Left colon (tissue), 2 donors: Measurements from ENCODE around the gene GNAO1. TPM values are rescaled to one million over a fixed set of nuclear protein-coding genes. Genes with fewer than 3 reads are reported as not detected.
"Not testable (repeated sequence)": the region's sequence is repeated elsewhere in the genome, so short reads cannot be mapped to it uniquely, and the experiment has no call there.

Experiments
- ATAC-seq: fragments of 200-7000 bp; cut with Tn5 transposase; one replicate; pipeline ENCODE4 v1.9.1; 2020; ENCODE audit warnings: mild to moderate bottlenecking, moderate library complexity
- DNase-seq, 2 donors: peaks; one replicate each; pipeline ENCODE4 v3.0.0-alpha.2; 2020
- intact Hi-C, 2 donors: fragments of 100-400 bp; cut with DNase I in 1 of 2; cut with micrococcal nuclease in 1 of 2; formaldehyde crosslinking; loops; one replicate each; pipeline versions ENCODE4 v1.11.2 to v1.14.0; 2022; cut with DNase I, micrococcal nuclease
- microRNA-seq, 2 donors: library from miRNA; unstranded; fragments of <30 nt; microRNA quantifications; one replicate each; pipeline versions ENCODE4 v1.1.0 to v1.2.0, GENCODE V29; 2020
- total RNA-seq, 2 donors: library from RNA; stranded (reverse); fragmentation: NEBNext Ultra II Directional; extraction: Animal tissue kit (Norgen Biotek cat#: 25700); gene quantifications; one replicate each; pipeline ENCODE4 v1.2.1, GENCODE V29; 2021
- donor health status: DM: no; HTN: no; CAD: no.
- donor health status: DM: yes; HTN: yes; CAD: no.

The GNAO1 gene
- total RNA-seq, 2 donors from 2014 or later = 3.6 to 14.1 TPM

DNA sequence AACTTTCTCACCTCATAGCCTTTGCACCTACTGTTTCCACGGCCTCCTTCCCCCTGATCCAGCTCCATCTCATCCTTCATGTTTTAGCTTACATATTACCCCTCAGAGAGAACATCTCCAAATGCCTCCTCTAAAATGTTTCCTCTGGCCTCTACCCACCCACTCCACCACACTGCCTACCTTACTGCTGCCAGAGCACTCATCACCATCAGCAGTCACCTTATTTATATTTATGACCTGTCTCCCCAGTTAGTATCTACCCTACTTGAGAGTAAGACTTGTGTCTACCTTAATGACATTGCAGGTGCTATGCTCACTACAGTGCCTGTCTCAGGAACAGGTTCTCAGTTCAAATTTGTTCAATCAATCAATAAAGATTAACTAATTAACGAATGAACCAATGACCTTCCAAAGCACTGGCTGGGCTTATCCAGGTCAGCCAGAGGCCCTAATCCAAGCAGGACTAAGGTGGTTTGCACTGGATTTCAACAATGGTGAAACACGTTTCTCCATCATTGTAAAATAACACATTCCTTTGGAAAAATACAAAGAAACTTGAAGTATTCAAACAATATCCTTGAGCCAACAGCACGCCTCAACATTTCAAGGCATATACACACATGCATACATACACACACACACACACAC lies 192.9 kb downstream of the GNAO1 start:
- ATAC-seq = no peak
- intact Hi-C loops = no loop called here
- DNase-seq = no peak

- DNase-seq = no peak
- ATAC-seq = no peak
- intact Hi-C loops = no loop called here
Measured at GRCh38 chr16:56387396-56387795, 196.1 kb downstream of the GNAO1 start.

GRCh38 chr16:56388209-56388608 lies 196.9 kb downstream of the GNAO1 start:
- DNase-seq (no peak), ATAC-seq (no peak)
- intact Hi-C loops = no loop called here

- ATAC-seq (no peak), DNase-seq (no peak)
- intact Hi-C loops = no loop called here
Measured at GRCh38 chr16:56389554-56389953, 198.3 kb downstream of the GNAO1 start.

GRCh38 chr16:56396724-56397123 lies 205.4 kb downstream of the GNAO1 start:
- intact Hi-C loops, DNase-seq, ATAC-seq: not testable (repeated sequence)

- DNase-seq = no peak
- ATAC-seq = no peak
- intact Hi-C loops = no loop called here
Measured at GRCh38 chr16:56399047-56399446, 207.8 kb downstream of the GNAO1 start.

GRCh38 chr16:56399486-56399885 lies 208.2 kb downstream of the GNAO1 start:
- DNase-seq (no peak), ATAC-seq (no peak)
- intact Hi-C loops = no loop called here

GRCh38 chr16:56400458-56400857 lies 209.2 kb downstream of the GNAO1 start:
- DNase-seq (no peak), ATAC-seq (no peak)
- intact Hi-C loops = no loop called here

DNA sequence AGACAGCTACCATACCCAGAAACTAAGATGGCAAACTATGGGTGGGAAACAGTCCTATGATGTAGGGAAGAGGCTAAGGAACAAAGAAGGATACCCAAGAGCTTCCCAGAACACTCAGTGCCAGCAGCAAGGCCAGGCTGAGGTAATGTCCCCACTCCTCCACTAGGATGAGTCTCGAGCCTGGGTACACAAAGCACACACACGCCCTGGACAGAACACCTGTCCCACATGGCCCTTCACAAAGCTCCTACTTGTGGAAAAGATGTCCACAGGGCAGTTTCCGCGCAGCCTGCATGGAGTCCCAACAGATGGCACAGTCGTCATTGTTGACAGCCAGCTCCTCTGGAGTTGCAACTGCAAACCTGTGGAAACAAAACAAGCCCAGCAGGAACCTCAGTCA lies 210.2 kb downstream of the GNAO1 start:
- intact Hi-C loops = no loop called here
- DNase-seq (no peak), ATAC-seq (peak; percentile 92)

DNA sequence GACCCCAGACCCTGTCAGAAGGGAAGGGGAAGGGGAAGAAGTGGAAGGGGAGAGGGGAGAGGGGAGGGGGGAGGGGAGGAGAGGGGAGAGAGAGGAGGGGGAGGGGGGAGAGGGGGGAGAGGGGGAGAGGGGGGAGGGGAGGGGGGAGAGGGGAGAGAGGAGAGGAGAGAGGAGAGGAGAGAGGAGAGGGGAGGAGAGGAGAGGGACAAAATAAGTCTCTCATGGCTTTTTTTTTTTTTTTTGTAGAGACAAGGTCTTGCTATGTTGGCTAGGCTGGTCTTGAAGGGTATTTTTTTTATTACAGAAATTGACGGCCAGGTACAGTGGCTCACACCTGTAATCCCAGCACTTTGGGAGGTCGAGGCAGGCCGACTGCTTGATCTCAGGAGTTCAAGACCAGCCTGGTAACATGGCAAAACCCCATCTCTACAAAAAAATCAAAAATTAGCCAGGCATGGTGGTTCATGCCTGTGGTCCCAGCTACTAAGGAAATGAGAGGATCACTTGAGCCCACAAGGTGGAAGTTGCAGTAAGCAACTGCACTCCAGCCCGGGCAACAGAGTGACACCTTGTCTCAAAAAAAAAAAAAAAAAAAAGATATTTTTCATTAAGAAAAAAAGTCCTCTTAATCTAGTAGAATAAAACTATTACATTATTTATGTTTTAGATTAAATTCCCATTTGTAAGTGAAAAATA lies 214.8 kb downstream of the GNAO1 start:
- intact Hi-C loops = no loop called here
- DNase-seq (no peak), ATAC-seq (no peak)

Small RNA genes within 50 kb of the gene (microRNA-seq; reads per million reads assigned to microRNA genes)
- 0 reads per million in 2 donors for gene MIR3935

Other genes with a start within 250 kb of the GNAO1 start
- gene AMFR, start 234.1 kb downstream of the GNAO1 start, total RNA-seq = 100 to 1,000 TPM in 1 of 2 donors, 10 to 100 TPM in 1; 87.2 to 111 TPM